OCI-LY1 (cell line): ENCODE measurements around the gene WLS.

Experiments
- H2AFZ ChIP-seq: fragments of 200-600 bp; sonication (generic), shearing (Covaris generic); 2 replicates; pipeline ENCODE4 v1.6.0; 2014; ENCODE audit warnings: antibody characterized with exemption, mild to moderate bottlenecking, low read length
- H3F3A ChIP-seq: fragments of 200-600 bp; sonication (generic), shearing (Covaris generic); 2 replicates; pipeline ENCODE4 v1.6.0; 2014; ENCODE audit warnings: mild to moderate bottlenecking, antibody characterized with exemption, low read length, moderate library complexity; ENCODE audit not compliant: insufficient read depth
- H3K27ac ChIP-seq: fragments of 200-600 bp; sonication (generic); 2 replicates; pipeline ENCODE4 v1.5.1; 2014; ENCODE audit warnings: low read length, mixed run types, mild to moderate bottlenecking, low read depth; ENCODE audit not compliant: poor library complexity, severe bottlenecking
- H3K27me3 ChIP-seq: fragments of 200-600 bp; sonication (generic); 2 replicates; pipeline ENCODE4 v1.6.0; 2014; ENCODE audit warnings: antibody characterized with exemption, mild to moderate bottlenecking, low read length, moderate library complexity; ENCODE audit not compliant: insufficient read depth
- H3K36me3 ChIP-seq: fragments of 200-600 bp; sonication (generic); 2 replicates; pipeline ENCODE4 v1.6.1; 2014; ENCODE audit warnings: mild to moderate bottlenecking, antibody characterized with exemption, low read length, moderate library complexity, mixed read lengths; ENCODE audit not compliant: insufficient read depth
- H3K4me1 ChIP-seq: fragments of 200-600 bp; sonication (generic); 2 replicates; pipeline ENCODE4 v1.5.1; 2014; ENCODE audit warnings: mild to moderate bottlenecking, low read length, moderate library complexity; ENCODE audit not compliant: insufficient read depth, severe bottlenecking
- H3K4me2 ChIP-seq: fragments of 200-600 bp; sonication (generic), shearing (Covaris generic); 2 replicates; pipeline ENCODE4 v1.6.1; 2014; ENCODE audit warnings: low read length
- H3K4me3 ChIP-seq: fragments of 200-600 bp; sonication (generic); 2 replicates; pipeline ENCODE4 v1.5.1; 2014; ENCODE audit warnings: low read length, low read depth, mild to moderate bottlenecking, mixed read lengths; ENCODE audit not compliant: poor library complexity, severe bottlenecking
- H3K79me2 ChIP-seq: fragments of 200-600 bp; shearing (Covaris generic); 2 replicates; pipeline ENCODE4 v1.6.1; 2016; ENCODE audit warnings: mixed run types, low read length, mixed read lengths; ENCODE audit not compliant: insufficient read depth
- H3K9ac ChIP-seq: fragments of 200-600 bp; sonication (generic), shearing (Covaris generic); 2 replicates; pipeline ENCODE4 v1.6.1; 2014; ENCODE audit warnings: mild to moderate bottlenecking, low read length, mixed read lengths
- H3K9me2 ChIP-seq: fragments of 200-600 bp; sonication (generic), shearing (Covaris generic); 2 replicates; pipeline ENCODE4 v1.6.1; 2014; ENCODE audit warnings: low read depth, mild to moderate bottlenecking, low read length, mixed read lengths
- H3K9me3 ChIP-seq: fragments of 200-600 bp; shearing (Covaris generic); 2 replicates; pipeline ENCODE4 v1.6.1; 2014; ENCODE audit warnings: low read length, mixed read lengths
- H4K20me1 ChIP-seq: fragments of 200-600 bp; sonication (generic), shearing (Covaris generic); 2 replicates; pipeline ENCODE4 v1.6.0; 2016; ENCODE audit warnings: mild to moderate bottlenecking, low read length; ENCODE audit not compliant: insufficient read depth
- EZH2 ChIP-seq: fragments of 200-600 bp; sonication (generic), shearing (Covaris generic); IDR thresholded peaks from 2 replicates; pipeline ENCODE4 v1.8.0; 2017; ENCODE audit warnings: borderline replicate concordance, mixed run types, mild to moderate bottlenecking, antibody characterized with exemption, low read length, moderate library complexity, mixed read lengths
- TF ChIP-seq, protein P1 (sequence below): fragments of 200-600 bp; sonication (generic), shearing (Covaris generic); IDR thresholded peaks from 2 replicates; pipeline ENCODE4 v1.5.1; 2017; ENCODE audit warnings: mild to moderate bottlenecking, antibody characterized with exemption, low read length, moderate library complexity, mixed read lengths

Gene WLS

DNA sequence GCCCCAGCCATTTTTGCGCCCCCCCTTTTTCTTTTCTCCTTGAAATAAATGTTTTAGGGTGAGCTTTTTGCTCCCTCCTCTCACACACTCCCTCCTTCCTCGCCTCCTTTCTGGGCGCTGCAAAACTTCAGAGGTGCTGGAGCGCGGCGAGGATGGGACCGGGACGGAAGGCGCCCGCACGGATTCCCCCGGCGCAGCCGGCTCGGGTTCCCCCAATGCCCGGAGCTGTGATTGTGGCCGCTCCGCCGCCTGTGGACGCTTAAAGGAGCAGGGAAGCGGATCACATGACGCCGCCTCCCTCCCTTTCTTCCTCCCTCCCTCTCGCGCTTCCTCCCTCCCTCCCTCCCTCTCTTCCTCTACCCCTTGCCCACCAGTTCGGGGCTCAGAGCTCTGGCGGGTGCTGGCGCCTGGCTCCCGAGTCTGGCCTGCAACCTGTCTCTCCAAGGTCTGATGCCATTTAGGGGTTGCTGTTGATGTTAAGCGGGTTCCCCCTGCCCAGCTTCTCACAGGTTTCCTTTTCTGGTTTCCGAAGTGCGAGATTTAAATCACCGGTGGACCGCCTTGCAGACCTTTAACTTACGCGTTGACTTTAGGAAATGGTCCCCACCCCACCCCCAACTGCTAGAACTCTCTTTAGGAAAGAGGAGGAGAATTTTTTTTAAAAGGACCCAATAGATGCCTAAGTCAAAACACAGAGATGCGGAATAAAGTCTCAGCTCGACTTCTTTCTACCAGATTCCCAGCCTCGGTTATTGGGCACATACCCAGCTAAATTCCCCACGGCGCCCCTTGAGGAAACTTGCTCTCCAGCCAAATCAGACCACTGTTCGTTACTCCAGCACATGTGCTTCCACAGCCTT lies at the start of gene WLS:
Gene WLS (minus strand): TSS at position 235 of the 860 bp plus-strand sequence. CDS start 224 bp downstream, at position 11.
- H2AFZ ChIP-seq, result no peak within 1 kb of the TSS
- H3K4me1 ChIP-seq, result no peaks in the 10 kb centered on the region
- no peaks in the 10 kb centered on the region for H3K9me3 ChIP-seq
- H3F3A ChIP-seq, result no peaks in the 10 kb centered on the region
- H3K4me3 ChIP-seq, result no peak within 1 kb of the TSS
- no peaks in the 10 kb centered on the region for H3K27me3 ChIP-seq
- H3K79me2 ChIP-seq, result no peaks in the 10 kb centered on the region
- H3K36me3 ChIP-seq, result no peaks in the 10 kb centered on the region
- no peak within 1 kb of the TSS for H3K4me2 ChIP-seq
- no peak within 1 kb of the TSS for H3K27ac ChIP-seq
- H3K9ac ChIP-seq, result no peak within 1 kb of the TSS
- TF ChIP-seq, protein P1, sequence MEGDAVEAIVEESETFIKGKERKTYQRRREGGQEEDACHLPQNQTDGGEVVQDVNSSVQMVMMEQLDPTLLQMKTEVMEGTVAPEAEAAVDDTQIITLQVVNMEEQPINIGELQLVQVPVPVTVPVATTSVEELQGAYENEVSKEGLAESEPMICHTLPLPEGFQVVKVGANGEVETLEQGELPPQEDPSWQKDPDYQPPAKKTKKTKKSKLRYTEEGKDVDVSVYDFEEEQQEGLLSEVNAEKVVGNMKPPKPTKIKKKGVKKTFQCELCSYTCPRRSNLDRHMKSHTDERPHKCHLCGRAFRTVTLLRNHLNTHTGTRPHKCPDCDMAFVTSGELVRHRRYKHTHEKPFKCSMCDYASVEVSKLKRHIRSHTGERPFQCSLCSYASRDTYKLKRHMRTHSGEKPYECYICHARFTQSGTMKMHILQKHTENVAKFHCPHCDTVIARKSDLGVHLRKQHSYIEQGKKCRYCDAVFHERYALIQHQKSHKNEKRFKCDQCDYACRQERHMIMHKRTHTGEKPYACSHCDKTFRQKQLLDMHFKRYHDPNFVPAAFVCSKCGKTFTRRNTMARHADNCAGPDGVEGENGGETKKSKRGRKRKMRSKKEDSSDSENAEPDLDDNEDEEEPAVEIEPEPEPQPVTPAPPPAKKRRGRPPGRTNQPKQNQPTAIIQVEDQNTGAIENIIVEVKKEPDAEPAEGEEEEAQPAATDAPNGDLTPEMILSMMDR, result no peak
- no peak for TF ChIP-seq EZH2
- no peaks in the 10 kb centered on the region for H4K20me1 ChIP-seq
- H3K9me2 ChIP-seq, result no peaks in the 10 kb centered on the region

DNA sequence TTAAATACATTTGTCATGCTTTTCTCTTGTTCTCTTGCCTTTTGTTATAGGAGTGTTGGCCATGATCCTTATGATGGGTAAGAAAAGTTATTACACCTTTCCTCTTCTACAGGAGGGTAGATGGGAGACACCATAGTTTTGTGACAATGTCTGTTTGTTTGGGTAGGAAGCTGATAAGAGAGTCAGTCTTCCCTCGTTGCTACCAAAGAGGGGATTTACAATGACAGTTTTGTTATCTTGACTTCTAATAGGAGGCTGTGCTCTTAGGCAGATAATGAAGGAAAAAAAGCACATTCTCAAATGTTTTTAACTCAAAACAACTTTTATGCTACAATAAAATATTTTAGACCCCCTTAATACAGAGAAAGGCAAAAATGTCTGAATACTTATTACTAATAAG lies 48.0 kb upstream of the WLS start:
- H3K9ac ChIP-seq, result no peak overlapping the region
- no peaks in the 10 kb centered on the region for H3K36me3 ChIP-seq
- no peaks in the 10 kb centered on the region for H3K79me2 ChIP-seq
- no peak overlapping the region for H3K27ac ChIP-seq
- no peaks in the 10 kb centered on the region for H3K4me1 ChIP-seq
- H3K9me3 ChIP-seq, result no peaks in the 10 kb centered on the region
- H3K4me3 ChIP-seq, result no peak overlapping the region
- H4K20me1 ChIP-seq, result no peaks in the 10 kb centered on the region
- no peaks in the 10 kb centered on the region for H3K9me2 ChIP-seq
- no peaks in the 10 kb centered on the region for H3F3A ChIP-seq
- no peaks in the 10 kb centered on the region for H3K27me3 ChIP-seq
- H3K4me2 ChIP-seq, result no peak overlapping the region
- H2AFZ ChIP-seq, result no peak overlapping the region
- TF ChIP-seq, protein P1, result no peak
- no peak for TF ChIP-seq EZH2

DNA sequence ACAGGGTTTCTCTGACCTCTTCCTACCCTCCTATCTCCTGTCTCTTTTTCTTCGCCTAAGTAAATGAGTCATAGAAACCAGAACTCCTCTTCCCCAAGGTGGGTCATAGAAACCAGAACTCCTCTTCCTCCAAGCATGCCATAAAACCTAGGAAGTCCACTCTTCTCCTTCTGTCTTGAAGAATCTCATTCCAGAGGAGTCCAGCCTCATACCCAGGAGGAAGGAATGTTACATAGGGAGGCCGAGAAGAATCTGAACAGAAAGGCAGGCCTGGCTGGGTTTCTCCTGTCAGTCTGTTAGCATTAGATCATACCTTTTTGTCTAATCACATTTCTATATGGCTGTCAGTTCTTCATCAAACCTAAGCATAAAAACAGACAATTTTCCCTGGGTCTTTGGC lies 47.5 kb upstream of the WLS start:
- H4K20me1 ChIP-seq, result no peaks in the 10 kb centered on the region
- no peak overlapping the region for H2AFZ ChIP-seq
- no peaks in the 10 kb centered on the region for H3K9me3 ChIP-seq
- H3K27ac ChIP-seq, result no peak overlapping the region
- no peaks in the 10 kb centered on the region for H3K27me3 ChIP-seq
- H3K4me1 ChIP-seq, result no peaks in the 10 kb centered on the region
- no peaks in the 10 kb centered on the region for H3K79me2 ChIP-seq
- H3K9ac ChIP-seq, result no peak overlapping the region
- no peaks in the 10 kb centered on the region for H3K36me3 ChIP-seq
- no peaks in the 10 kb centered on the region for H3K9me2 ChIP-seq
- TF ChIP-seq EZH2, result no peak
- TF ChIP-seq, protein P1, result no peak
- no peak overlapping the region for H3K4me3 ChIP-seq
- no peaks in the 10 kb centered on the region for H3F3A ChIP-seq
- H3K4me2 ChIP-seq, result no peak overlapping the region
